Measurements from ENCODE around the gene DENND1C.
A peak's percentile ranks its signal among the peaks of the same experiment; 100 is the strongest.
"Not testable (repeated sequence)": the region's sequence is repeated elsewhere in the genome, so short reads cannot be mapped to it uniquely, and the experiment has no call there.

Gene DENND1C

GRCh38 chr19:6481541-6482342 is at the start of gene DENND1C:
TSS of gene DENND1C (minus strand) at chr19:6481787. CDS start at chr19:6481695, 92 bp downstream.
- peak; percentile 58 for DNase-seq

GRCh38 chr19:6530386-6531162 is 49.0 kb upstream of the DENND1C start, which contains the start of gene TNFSF9:
TSS of gene TNFSF9 (plus strand) at chr19:6531026. CDS start at chr19:6531037, 11 bp downstream.
- DNase-seq: peak; percentile 97

- DNase-seq: no peak
Observed at GRCh38 chr19:6529937-6530385, 48.4 kb upstream of the DENND1C start.

- DNase-seq: no peak
Observed at GRCh38 chr19:6529351-6529750, 47.8 kb upstream of the DENND1C start.

- DNase-seq: peak; percentile 94
Observed at GRCh38 chr19:6528544-6529121, 47.0 kb upstream of the DENND1C start.

- DNase-seq: no peak
Observed at GRCh38 chr19:6527893-6528543, 46.4 kb upstream of the DENND1C start.

GRCh38 chr19:6524311-6524710 is 42.7 kb upstream of the DENND1C start:
- DNase-seq: no peak

- no peak for DNase-seq
Observed at GRCh38 chr19:6522712-6523111, 41.1 kb upstream of the DENND1C start.

- peak; percentile 93 for DNase-seq
Observed at GRCh38 chr19:6521718-6522646, 40.4 kb upstream of the DENND1C start.

- DNase-seq: peak; percentile 70
Observed at GRCh38 chr19:6519289-6519688, 37.7 kb upstream of the DENND1C start.

GRCh38 chr19:6518145-6518911 is 36.7 kb upstream of the DENND1C start:
- peak; percentile 73 for DNase-seq

- peak; percentile 97 for DNase-seq
Observed at GRCh38 chr19:6516659-6517291, 35.2 kb upstream of the DENND1C start.

GRCh38 chr19:6516018-6516658 is 34.6 kb upstream of the DENND1C start:
- peak; percentile 96 for DNase-seq

GRCh38 chr19:6514926-6515544 is 33.4 kb upstream of the DENND1C start:
- no peak for DNase-seq

- DNase-seq: no peak
Observed at GRCh38 chr19:6514089-6514488, 32.5 kb upstream of the DENND1C start.

- DNase-seq: no peak
Observed at GRCh38 chr19:6510618-6511017, 29.0 kb upstream of the DENND1C start.

- peak; percentile 34 for DNase-seq
Observed at GRCh38 chr19:6509118-6509971, 27.8 kb upstream of the DENND1C start.

- DNase-seq: not testable (repeated sequence)
Observed at GRCh38 chr19:6508028-6508771, 26.6 kb upstream of the DENND1C start.

All from suppressor macrophage treated with lipopolysaccharide for 4 hours (primary cell).